ENCODE results near the gene ARSB.

- TF ChIP-seq CTCF (IDR thresholded peaks at IDR 0.05; ENCODE audit: low read length) = peak; percentile 73
- TF ChIP-seq EZH2 (IDR thresholded peaks at IDR 0.05; ENCODE audit: borderline replicate concordance, low read length) = no peak
Observed at GRCh38 chr5:78760770-78761169, 224.3 kb downstream of the ARSB start.

All from OCI-LY1 (cell line).